ENCODE measurements around the gene PPP3R1. TPM values are rescaled to one million over a fixed set of nuclear protein-coding genes. Genes with fewer than 3 reads are reported as not detected.

PPP3R1 gene
- total and polyA plus RNA-seq, 2 donors (not counting 3 experiments of a cell fraction or from before 2014, with no cell fraction given): 8.4 to 62.2 TPM

DNA sequence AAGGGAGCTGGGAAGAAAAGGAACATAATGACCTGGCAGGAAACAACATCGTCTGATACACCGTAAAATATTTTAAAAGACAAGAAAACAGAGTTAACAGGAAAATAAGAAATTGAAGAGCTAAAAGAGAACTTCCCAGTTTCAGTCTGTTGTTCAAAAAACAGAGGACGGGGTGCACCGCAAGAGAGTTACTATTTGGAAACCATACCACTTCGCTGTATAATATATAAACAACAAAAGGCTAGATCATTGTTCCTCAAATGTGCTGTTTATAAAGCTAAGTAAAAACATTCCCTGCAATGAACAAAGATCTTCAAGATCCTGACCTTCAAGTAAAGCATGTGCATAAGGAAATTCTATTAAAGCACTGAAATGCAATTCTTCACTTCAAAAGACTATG lies 2.1 kb downstream of the PPP3R1 start:
- intact Hi-C loops (cut with micrococcal nuclease): loop anchor here (1.0 to 10.0 kb wide), 3 partner anchors 8 to 195 kb away; no protein-coding TSS in a partner anchor
- H3K9me3 ChIP-seq (replicated peaks; ENCODE audit: control insufficient read depth, insufficient read depth, low read length): no peaks in the 10 kb centered on the region
- ChIA-PET CTCF (interaction anchor here (1.0 to 2.8 kb wide), 9 partner anchors 11 to 128 kb away, joined by 4 to 26 read pairs (median 6); partner anchors contain the start of gene PNO1), POLR2A (interaction anchor here (0.6 kb wide), 1 partner anchor 10 kb away, joined by 3 read pairs; no protein-coding TSS in a partner anchor)
- no peaks in the 10 kb centered on the region for H3K36me3 ChIP-seq (ENCODE audit: control insufficient read depth in 2 of 2, extremely low read depth in 1 of 2, insufficient read depth in 2 of 2, low read length in 2 of 2)
- FAIRE-seq (peak; percentile 18), DNase-seq (ENCODE audit: low read depth, low spot score) (no peak)
- peak overlapping the region; percentile 55 to 98 (median 88) for H3K4me3 ChIP-seq (replicated peaks in 1 of 3; ENCODE audit: insufficient read depth in 1 of 3, low read depth in 1 of 3, low read length in 3 of 3)
- H3K27ac ChIP-seq (ENCODE audit: insufficient read depth, low read depth, low read length): peak overlapping the region; percentile 82
- peaks cover 26% of the 10 kb centered on the region for H4K20me1 ChIP-seq (replicated peaks; ENCODE audit: control insufficient read depth, extremely low read depth, insufficient read depth, low read length)
- no peaks in the 10 kb centered on the region for H3K9me1 ChIP-seq (replicated peaks; ENCODE audit: control insufficient read depth, extremely low read depth, insufficient read depth, low read length)
- peak overlapping the region; percentile 96 for H3K4me2 ChIP-seq (ENCODE audit: insufficient read depth, low read length)
- peaks cover 70% of the 10 kb centered on the region for H3K79me2 ChIP-seq (ENCODE audit: control insufficient read depth, insufficient read depth, low read length)
- dilution Hi-C loops (cut with MboI; ENCODE audit: extremely low pct_ligation_motif_present, low sequenced_read_pairs): no loop called here
- peak overlapping the region; percentile 87 for H3K9ac ChIP-seq (replicated peaks; ENCODE audit: extremely low read depth, insufficient read depth, low read length)
- no peaks in the 10 kb centered on the region for H3K27me3 ChIP-seq (ENCODE audit: control insufficient read depth in 2 of 2, insufficient read depth in 2 of 2, low read length in 2 of 2)
- H2AFZ ChIP-seq (ENCODE audit: low read depth, low read length): no peak overlapping the region
- no TSS peak for BruUV-seq (replicated peaks)
- peaks cover 32% of the 10 kb centered on the region for H3K4me1 ChIP-seq (ENCODE audit: control insufficient read depth, extremely low read depth, insufficient read depth, low read length)
- TF ChIP-seq MYC (IDR thresholded peaks at IDR 0.05; ENCODE audit: low read depth, low read length) (no peak), EZH2 (IDR thresholded peaks at IDR 0.05; ENCODE audit: borderline replicate concordance, low read depth, low read length, severe bottlenecking) (no peak), FOS (IDR thresholded peaks at IDR 0.05; ENCODE audit: borderline replicate concordance, insufficient read depth, low read length) (no peak), CTCF (IDR thresholded peaks at IDR 0.05; ENCODE audit: extremely low read depth in 1 of 2, insufficient read depth in 1 of 2, low read depth in 1 of 2, low read length in 2 of 2) (no peak), JUN (IDR thresholded peaks at IDR 0.05; ENCODE audit: borderline replicate concordance, insufficient read depth, insufficient read length, low read depth) (no peak), GATA2 (IDR thresholded peaks at IDR 0.05; ENCODE audit: insufficient read depth, insufficient read length, low read depth, low read length) (no peak), POLR2AphosphoS5 (IDR thresholded peaks at IDR 0.05; ENCODE audit: insufficient read depth, low read depth, low read length) (no peak), POLR2A (IDR thresholded peaks at IDR 0.05; ENCODE audit: low read depth, low read length) (no peak)
- TF ChIP-seq, protein P1, sequence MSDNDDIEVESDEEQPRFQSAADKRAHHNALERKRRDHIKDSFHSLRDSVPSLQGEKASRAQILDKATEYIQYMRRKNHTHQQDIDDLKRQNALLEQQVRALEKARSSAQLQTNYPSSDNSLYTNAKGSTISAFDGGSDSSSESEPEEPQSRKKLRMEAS (IDR thresholded peaks at IDR 0.05; ENCODE audit: insufficient read depth, insufficient read length): no peak

Measured in endothelial cell of umbilical vein (primary cell).